Measurements from ENCODE around the gene ARID1B. TPM values are rescaled to one million over a fixed set of nuclear protein-coding genes. Genes with fewer than 3 reads are reported as not detected.

ARID1B gene
- total and polyA plus RNA-seq, 10 of the 15 experiments (the other 5 are each of a cell fraction or from before 2014, with no cell fraction given), result 24.7 to 133 (median 54.6) TPM

DNA sequence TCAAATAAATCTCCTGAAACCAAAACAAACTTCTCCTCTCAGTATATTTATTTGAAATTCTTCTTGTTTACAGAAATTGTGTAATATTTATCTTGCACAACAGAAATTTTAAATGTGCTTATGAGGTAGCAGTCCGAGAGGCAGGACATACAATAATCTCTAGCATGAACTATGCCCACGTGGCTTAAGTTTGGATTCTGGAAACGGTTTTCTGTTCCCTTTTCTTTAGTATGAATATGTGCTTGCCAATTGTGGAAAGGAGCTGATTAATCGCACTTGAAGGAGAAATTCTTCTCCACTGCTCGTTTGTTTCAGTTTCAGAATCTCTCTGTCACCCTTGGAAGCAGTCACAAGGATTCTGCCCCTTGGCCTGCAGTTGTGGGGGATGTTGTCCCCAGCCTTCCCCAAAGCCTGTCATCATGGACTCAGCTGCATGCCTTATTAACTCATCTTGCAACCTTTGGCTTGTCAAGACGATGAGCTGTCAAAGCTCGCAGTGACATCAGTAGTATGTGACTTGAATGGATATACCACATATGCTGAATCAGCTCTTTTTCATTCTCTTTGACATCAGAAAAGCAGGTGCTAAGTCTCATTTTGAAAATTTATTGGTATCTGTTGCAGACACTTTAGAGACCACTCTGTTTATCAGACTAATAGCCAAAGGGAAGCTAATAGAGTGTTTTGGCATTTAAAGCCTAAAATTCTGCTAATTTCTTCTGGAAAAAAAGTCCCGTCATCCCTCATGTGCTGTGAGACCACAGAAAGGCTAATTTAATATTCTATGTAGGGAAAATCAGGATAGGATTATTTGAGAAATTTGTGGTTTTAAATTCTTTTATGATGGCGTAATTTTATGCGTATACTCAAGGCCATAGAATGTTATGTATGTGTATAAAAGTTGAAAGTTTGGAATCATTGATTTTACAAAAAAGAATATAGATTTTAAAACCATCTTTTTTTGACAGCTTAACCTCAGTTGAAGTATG is 186.8 kb downstream of the ARID1B start (continued):
- TF ChIP-seq ZNF384 (IDR thresholded peaks at IDR 0.05; ENCODE audit: borderline replicate concordance, low read depth, low read length), result no peak
- TF ChIP-seq RFX5 (IDR thresholded peaks at IDR 0.05; ENCODE audit: low read depth, low read length), result no peak
- TF ChIP-seq, protein P1, sequence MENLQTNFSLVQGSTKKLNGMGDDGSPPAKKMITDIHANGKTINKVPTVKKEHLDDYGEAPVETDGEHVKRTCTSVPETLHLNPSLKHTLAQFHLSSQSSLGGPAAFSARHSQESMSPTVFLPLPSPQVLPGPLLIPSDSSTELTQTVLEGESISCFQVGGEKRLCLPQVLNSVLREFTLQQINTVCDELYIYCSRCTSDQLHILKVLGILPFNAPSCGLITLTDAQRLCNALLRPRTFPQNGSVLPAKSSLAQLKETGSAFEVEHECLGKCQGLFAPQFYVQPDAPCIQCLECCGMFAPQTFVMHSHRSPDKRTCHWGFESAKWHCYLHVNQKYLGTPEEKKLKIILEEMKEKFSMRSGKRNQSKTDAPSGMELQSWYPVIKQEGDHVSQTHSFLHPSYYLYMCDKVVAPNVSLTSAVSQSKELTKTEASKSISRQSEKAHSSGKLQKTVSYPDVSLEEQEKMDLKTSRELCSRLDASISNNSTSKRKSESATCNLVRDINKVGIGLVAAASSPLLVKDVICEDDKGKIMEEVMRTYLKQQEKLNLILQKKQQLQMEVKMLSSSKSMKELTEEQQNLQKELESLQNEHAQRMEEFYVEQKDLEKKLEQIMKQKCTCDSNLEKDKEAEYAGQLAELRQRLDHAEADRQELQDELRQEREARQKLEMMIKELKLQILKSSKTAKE (IDR thresholded peaks at IDR 0.05; ENCODE audit: low read depth, poor library complexity, severe bottlenecking), result no peak
- TF ChIP-seq, protein P2, sequence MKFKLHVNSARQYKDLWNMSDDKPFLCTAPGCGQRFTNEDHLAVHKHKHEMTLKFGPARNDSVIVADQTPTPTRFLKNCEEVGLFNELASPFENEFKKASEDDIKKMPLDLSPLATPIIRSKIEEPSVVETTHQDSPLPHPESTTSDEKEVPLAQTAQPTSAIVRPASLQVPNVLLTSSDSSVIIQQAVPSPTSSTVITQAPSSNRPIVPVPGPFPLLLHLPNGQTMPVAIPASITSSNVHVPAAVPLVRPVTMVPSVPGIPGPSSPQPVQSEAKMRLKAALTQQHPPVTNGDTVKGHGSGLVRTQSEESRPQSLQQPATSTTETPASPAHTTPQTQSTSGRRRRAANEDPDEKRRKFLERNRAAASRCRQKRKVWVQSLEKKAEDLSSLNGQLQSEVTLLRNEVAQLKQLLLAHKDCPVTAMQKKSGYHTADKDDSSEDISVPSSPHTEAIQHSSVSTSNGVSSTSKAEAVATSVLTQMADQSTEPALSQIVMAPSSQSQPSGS (IDR thresholded peaks at IDR 0.05; ENCODE audit: low read length), result 0 out of 2 replicates have a peak, but pooled peaks have one; percentile 32
- TF ChIP-seq, protein P3, sequence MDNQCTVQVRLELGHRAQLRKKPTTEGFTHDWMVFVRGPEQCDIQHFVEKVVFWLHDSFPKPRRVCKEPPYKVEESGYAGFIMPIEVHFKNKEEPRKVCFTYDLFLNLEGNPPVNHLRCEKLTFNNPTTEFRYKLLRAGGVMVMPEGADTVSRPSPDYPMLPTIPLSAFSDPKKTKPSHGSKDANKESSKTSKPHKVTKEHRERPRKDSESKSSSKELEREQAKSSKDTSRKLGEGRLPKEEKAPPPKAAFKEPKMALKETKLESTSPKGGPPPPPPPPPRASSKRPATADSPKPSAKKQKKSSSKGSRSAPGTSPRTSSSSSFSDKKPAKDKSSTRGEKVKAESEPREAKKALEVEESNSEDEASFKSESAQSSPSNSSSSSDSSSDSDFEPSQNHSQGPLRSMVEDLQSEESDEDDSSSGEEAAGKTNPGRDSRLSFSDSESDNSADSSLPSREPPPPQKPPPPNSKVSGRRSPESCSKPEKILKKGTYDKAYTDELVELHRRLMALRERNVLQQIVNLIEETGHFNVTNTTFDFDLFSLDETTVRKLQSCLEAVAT (IDR thresholded peaks at IDR 0.05), result no peak
- TF ChIP-seq PAX8 (IDR thresholded peaks at IDR 0.05), result no peak

All from GM12878 (cell line).